T-helper 1 cell (primary cell): ENCODE measurements around the gene KDM2B.
"Not testable (repeated sequence)": the region's sequence is repeated elsewhere in the genome, so short reads cannot be mapped to it uniquely, and the experiment has no call there.

Source experiments
- DNase-seq, 5 donors: peaks; one replicate each; pipeline ENCODE4 v3.0.0-alpha.2; 2012 to 2020

Gene KDM2B

DNA sequence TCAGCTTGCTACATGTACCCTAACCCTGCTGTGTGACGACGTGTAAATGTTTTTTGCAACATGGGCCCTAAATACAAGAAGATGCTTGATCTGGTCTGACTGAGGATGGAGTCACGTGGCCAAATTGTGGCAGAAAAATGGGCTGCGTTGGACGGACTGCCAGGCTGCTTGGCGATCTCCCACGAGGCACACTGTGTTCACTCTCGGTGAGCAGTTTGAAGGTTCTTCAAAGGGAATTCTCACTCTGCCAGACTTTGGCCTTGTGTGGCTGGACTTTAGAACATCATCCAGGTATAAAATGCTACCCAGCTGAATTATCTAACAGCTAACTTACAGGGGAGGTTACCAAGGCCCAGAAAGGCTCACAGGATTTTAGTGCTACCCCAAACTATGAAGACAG lies 85.1 kb downstream of the KDM2B start:
- no peak for DNase-seq

DNA sequence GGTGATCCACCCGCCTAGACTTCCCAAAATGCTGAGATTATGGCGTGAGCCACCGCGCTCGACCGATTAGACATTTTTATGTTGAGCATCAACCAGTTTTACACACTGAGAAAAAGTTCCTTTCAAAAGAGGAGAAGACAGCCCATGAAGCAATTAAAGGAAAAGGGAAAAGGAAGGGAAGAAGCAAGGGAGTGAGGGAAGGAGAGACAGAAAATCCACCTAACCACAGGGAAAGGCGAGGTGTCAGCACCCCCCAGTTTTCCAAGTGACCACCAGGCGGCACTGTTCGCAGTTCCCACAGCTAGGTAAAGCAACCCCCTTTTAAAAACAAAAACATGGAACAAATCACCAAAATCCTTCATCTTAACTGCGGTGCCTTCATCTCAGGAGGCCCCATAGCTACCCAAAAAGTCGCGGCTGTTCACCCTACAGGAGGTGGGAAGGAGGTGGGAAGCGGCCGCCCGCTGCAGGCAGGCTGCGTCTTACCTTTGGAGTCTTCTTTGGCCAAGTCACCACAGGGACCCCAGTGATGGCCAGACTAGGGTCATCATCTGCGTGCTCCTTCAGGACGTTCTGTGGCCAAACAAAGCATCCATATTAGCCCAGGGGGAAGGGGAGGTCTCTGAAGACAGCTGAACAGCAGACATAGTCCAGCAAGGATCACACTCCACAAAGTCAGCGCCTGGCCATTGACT lies 86.6 kb downstream of the KDM2B start:
- peak in 4 of 5 donors; percentile 35 to 58 (median 42) for DNase-seq

- DNase-seq = no peak
Observed at GRCh38 chr12:121490401-121491281, 90.2 kb downstream of the KDM2B start.

DNA sequence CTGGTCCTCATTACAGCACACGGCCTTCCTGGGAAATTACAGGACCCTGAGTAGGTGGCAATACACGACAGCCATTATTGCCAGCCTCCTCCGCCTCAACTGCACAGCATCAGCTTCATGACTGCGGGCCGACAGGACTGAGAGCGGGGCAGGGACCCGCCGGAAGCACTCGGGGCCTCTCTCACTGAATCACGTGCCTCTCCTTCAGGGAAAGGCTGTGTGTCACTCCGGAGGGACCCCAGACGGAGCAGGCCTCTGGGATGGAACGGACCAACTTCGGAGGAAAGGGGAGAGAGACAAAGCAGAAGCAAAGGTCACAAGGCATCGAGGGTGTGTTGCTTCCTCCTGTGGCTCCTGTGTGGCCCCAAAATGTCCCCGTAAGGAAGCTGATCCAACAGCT lies 90.9 kb downstream of the KDM2B start:
- no peak for DNase-seq

GRCh38 chr12:121484967-121485366 lies 95.9 kb downstream of the KDM2B start:
- DNase-seq = no peak

GRCh38 chr12:121484564-121484963 lies 96.3 kb downstream of the KDM2B start:
- DNase-seq = not testable (repeated sequence)

DNA sequence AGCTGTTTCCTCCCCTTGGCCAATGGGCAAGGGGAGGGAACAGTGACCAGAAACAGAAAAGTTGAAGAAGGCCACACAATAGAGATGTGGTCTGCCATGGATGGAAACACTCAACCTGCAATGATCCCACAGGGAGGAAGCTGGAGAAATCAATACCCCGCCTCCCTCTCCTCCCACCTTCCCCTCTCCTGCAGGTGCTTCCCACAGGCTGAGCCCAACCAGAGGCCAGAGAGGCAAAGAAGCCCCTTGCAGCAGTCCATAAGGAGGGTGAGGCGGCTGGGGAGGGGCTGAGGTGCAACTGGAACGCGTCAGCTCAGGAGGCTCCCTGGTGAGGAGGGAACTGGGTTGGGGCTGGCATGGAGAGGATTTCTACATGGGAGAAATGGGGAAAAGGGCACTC lies 96.9 kb downstream of the KDM2B start:
- DNase-seq = no peak

DNA sequence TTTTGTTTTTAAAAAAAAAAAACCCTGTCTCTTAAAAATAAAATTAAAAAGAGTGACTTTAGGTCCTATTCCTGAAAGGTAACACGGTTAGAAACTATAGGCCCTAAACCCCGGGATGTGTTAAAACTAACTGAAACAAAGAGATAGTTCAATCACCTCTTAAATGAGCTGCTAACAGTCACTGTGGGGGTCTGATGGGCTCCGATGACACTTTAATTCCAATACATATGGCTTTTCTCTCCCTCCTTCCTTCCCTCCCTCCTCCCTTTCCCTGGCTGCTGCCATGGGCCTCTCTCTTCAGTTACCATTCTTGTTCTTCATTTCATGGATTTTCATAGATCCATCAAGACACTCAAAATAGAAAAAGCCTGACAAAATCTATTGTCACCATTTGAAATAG lies 104.3 kb downstream of the KDM2B start:
- DNase-seq = no peak

DNA sequence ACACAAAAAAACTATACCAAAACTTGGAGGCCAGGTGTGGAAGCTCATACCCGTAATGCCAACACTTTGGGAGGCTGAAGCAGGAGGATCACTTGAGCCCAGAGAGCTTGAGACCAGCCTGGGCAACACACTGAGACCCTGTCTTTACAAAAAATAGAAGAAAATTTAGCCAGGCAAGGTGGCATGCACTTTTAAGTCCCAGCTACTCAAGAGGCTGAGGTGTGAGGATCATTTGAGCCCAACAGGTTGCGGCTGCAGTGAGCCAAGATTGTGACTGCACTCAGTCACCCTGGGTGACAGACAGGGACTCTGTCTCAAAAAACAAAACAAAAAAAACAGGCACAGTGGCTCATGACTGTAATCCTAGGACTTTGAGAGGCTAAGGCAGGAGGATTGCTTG lies 105.5 kb downstream of the KDM2B start:
- no peak for DNase-seq

DNA sequence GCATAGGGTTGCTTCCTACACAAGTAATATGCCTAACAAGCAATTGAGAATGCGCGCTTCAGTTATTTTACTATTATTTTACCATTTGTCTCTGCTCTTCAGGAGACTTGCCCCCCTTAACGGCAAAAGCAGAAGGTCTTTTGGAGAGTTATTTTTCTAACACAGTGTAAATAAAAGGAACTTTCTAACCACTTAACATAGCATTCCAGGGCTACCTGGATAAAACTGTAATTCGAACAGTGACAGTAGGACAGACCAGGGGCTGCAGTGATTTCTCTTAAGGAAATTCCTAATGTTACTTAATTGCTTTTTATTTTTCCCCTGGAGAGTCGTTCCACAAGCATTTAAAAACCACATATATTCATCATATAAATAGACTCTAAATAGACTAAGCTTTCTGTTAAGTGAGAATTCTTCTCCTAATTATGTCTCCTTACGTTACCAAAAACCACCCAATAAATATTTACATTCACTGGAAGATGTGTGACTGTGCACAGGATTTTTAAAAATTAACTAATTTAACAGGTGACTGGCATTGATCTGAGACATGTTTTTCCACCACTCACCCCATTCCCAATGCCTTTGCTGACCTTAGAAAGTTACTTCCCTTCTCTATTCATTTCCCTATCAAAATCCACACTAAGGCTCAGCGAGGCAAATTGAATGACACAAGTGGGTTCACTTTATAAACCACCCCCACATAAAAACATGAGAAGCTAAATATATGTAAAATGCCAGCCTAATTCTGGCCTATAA lies 108.5 kb downstream of the KDM2B start:
- DNase-seq = no peak

GRCh38 chr12:121470751-121471150 lies 110.1 kb downstream of the KDM2B start:
- DNase-seq = no peak

DNA sequence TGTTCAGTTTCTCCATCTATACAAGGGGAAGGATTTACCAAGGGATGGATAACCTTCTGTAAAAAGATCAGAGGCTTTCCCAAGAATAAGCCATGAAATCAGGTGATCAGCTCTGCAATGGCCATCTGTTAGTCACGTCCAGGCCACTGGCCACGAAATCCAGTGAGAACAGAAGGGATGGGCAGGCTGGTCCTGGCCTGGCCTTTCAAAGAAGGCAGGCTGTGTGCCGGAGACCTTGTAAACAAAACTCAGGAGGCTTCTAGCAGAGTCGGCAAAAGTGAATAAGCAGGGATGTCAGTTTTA lies 112.4 kb downstream of the KDM2B start:
- DNase-seq = no peak

DNA sequence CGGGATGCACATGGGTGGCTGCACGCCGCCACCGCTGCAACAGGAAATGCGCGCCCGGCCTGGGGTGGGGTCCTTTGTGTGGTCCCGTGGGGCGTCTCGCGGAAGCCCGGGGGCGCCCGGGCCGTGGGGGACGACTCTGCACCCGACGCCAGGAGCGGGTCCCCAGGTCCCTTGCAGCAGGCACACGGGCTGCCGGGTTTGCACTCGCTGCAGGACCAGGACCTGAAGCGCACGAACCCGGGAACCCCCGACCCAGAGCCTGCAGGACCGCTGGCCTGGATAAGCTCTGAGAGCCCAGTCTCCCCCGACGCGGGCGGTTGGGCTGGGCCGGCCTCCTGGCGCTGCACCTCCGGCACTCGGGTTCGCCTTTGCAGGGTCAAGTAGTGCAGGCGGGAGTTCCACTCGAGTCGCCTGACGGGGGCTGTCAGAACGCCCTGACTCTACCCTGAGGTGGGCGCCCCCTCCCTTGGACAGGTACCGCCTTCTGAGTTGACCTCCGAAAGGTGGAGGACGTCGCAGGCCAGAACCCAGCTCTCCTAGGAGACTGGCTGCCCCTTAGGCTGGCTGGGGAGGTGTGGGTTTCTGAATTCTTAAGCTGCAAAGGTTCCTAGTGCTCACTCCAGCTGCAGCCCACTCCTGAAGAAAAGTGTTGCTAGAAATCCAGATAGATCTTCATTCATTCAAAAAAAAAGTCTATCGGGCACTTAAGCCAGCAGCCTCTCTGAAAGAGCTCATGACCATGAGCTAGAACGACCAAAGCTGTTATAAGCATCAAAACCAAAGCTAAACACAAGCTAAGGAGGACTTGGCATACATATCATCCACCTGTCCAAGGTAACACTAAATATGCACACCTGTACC lies 113.0 kb downstream of the KDM2B start:
- no peak for DNase-seq

GRCh38 chr12:121466794-121467637 lies 113.8 kb downstream of the KDM2B start:
- peak; percentile 75 to 88 (median 82) for DNase-seq

DNA sequence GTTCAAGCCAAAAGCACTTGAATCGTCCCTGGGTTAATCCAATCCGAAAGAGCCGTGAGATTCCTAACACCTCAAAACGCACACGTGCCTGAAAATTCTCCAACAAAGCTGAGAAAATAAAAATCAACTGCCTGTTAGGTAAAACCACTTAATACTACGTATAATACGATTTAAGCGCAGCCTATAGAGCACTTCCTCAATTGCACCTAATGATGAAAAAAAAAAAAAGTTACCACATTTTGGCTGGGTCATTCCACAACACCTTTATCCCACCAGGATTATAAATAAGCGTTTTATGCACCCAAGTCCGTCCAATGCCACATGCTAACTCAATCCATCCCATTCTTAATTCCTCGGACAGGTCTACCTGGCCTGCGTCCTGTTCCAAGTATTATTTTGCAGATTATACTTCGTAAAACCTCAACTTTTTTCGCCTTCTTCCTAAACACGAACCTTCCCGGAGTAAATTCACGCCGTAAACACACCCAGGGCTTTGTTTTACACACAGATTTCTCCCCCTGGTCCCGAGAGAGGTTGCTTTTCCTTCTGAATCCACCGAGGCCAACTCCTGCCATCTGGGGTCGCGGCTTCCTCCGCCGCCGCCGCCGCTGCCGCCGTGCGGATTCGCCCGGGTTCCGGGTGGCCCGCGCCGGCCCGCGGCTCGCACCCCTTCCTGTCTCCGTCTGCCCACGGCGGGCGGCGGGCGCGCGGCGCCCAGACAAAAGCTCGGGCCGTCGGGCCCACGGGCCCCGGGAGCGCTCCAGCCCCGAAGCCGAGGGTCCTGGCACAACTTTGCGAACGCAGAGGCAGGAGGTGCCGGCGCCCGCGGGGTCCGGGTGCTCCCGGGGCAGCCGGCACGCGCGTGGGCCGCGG lies 114.7 kb downstream of the KDM2B start:
- DNase-seq = peak in 4 of 5 donors; percentile 19 to 51 (median 34)

DNA sequence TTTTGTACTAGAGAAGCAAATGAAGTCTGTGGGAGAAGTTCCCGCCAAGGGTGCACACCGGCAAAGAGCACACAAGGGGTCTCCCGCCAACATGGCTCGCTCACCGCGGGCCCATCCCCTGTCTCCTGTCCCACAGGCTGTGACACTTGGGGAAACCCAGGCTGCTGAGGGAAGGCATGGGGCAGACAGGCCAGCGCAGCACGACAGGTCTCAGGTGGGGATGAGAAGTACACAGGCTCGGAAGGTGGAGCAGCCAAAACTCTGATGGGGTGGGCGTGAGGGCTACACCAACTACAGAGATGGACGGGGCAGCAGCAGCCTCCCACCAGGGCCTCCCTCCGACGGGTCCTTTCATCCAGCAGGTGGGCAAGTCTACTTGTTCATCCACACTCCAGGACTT lies 116.5 kb downstream of the KDM2B start:
- no peak for DNase-seq

GRCh38 chr12:121461048-121461447 lies 119.8 kb downstream of the KDM2B start:
- DNase-seq = no peak

DNA sequence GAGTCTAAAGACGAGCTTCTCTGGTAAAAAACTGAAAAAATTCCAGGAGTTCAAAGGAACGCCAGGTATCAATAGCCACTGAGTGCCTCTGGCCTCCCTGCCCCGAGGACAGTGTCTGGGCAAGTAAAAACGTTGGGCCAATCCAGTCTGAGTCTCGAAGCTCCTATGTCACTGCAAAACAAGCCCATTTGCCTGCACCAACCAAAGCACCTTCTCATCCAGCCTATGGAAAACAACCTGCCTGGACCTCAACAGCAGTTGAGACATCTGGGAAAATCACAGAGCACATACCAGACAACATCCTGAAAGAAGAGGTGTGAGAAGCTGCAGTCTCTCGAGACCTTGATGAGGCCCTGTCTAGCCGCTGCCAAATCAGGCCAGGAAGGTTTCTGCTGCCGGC lies 124.3 kb downstream of the KDM2B start:
- DNase-seq = no peak

- DNase-seq = no peak
Observed at GRCh38 chr12:121455766-121456420, 124.9 kb downstream of the KDM2B start.

DNA sequence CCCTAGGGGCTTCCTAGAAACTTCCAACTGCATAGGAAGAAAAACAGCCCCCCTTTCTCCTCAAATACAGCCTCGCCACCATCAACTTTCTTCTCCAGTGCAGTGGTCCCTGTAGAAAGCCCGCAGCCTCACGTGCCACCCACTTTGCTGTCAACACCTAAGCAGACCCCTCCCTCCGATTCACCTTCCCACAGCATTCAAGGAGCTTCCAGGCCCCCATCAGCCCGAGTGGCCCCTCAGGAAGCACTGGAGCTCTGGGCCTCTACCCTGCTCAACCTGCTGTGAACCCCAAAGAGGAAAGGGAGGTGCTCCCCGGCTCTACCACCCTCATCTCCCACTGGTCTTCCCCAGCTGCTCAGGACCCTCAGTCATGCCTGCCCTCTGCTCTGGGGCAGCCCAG lies 125.9 kb downstream of the KDM2B start:
- no peak for DNase-seq
